Metanephros (tissue), 1 donor: Measurements from ENCODE around the gene NBPF19. TPM values are rescaled to one million over a fixed set of nuclear protein-coding genes. Genes with fewer than 3 reads are reported as not detected.

Experiments
- total RNA-seq: library from RNA; depleted of rRNA; stranded (reverse); fragments of >200 nt; gene quantifications from one replicate; pipeline ENCODE4 v1.2.3, GENCODE V29; 2014

NBPF19 gene, protein sequence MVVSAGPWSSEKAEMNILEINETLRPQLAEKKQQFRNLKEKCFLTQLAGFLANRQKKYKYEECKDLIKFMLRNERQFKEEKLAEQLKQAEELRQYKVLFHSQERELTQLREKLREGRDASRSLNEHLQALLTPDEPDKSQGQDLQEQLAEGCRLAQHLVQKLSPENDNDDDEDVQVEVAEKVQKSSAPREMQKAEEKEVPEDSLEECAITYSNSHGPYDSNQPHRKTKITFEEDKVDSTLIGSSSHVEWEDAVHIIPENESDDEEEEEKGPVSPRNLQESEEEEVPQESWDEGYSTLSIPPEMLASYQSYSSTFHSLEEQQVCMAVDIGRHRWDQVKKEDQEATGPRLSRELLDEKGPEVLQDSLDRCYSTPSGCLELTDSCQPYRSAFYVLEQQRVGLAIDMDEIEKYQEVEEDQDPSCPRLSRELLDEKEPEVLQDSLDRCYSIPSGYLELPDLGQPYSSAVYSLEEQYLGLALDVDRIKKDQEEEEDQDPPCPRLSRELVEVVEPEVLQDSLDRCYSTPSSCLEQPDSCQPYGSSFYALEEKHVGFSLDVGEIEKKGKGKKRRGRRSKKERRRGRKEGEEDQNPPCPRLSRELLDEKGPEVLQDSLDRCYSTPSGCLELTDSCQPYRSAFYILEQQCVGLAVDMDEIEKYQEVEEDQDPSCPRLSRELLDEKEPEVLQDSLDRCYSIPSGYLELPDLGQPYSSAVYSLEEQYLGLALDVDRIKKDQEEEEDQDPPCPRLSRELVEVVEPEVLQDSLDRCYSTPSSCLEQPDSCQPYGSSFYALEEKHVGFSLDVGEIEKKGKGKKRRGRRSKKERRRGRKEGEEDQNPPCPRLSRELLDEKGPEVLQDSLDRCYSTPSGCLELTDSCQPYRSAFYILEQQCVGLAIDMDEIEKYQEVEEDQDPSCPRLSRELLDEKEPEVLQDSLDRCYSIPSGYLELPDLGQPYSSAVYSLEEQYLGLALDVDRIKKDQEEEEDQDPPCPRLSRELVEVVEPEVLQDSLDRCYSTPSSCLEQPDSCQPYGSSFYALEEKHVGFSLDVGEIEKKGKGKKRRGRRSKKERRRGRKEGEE (N-terminal part only)
- 38.2 TPM for total RNA-seq

DNA sequence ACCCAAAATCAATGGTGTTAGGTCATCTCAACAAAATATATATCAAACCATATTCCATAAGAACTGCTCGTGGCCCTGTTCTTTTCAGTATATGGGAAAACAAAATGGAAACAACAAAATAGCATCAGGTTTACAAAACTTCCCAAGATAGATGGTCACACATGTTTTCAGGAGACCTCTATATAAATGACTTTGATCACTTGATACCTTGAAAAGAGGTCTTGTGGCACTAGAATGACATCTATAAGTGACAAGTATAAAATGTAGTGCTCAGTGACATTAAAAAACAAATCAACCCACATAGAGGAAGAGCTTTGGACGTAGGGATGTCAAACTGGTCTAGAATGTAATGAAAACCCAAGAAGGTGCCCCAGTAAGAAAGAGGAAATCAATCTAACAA lies at the start of gene NBPF19:
Gene NBPF19 (plus strand): TSS at position 301 of the 400 bp plus-strand sequence. CDS start 888 bp downstream, outside the sequence.

Other genes with a start within 250 kb of the NBPF19 start
- gene PPIAL4C, start 108.8 kb downstream of the NBPF19 start, total RNA-seq, result not detected